Keratinocyte (primary cell): ENCODE measurements around the gene UQCRC1. TPM values are rescaled to one million over a fixed set of nuclear protein-coding genes. Genes with fewer than 3 reads are reported as not detected.

Experiments
- DNase-seq: peaks from one replicate; pipeline ENCODE4 v3.0.0-alpha.2; 2011; ENCODE audit warnings: low read depth, missing footprints, low spot score
- FAIRE-seq: peaks from 2 replicates; lab custom pipeline; 2011; peaks lifted over from hg19 to GRCh38; lab: Jason Lieb, UNC
- H2AFZ ChIP-seq: 2 replicates; pipeline ENCODE4 v1.6.0; 2012; ENCODE audit warnings: low read length, control low read depth, inconsistent platforms; ENCODE audit not compliant: control insufficient read depth
- H3K27ac ChIP-seq: 2 replicates; pipeline ENCODE4 v1.5.1; 2011; ENCODE audit warnings: low read length; ENCODE audit not compliant: control insufficient read depth, insufficient read depth
- H3K27me3 ChIP-seq: 3 replicates; pipeline ENCODE4 v1.6.0; 2011; ENCODE audit warnings: low read length; ENCODE audit not compliant: control insufficient read depth, insufficient read depth; ENCODE audit errors: extremely low read depth
- H3K36me3 ChIP-seq, 2 experiments: 2 replicates in 1 of 2; 3 replicates in 1 of 2; pipeline ENCODE4 v1.5.1; 2011; ENCODE audit warnings: low read length in 2 of 2, mild to moderate bottlenecking in 1 of 2; ENCODE audit not compliant: control insufficient read depth in 2 of 2, insufficient read depth in 2 of 2; ENCODE audit errors: extremely low read depth in 1 of 2
- H3K4me1 ChIP-seq: 3 replicates; pipeline ENCODE4 v1.5.1; 2011; ENCODE audit warnings: low read length; ENCODE audit not compliant: control insufficient read depth, insufficient read depth; ENCODE audit errors: extremely low read depth
- H3K4me2 ChIP-seq: 3 replicates; pipeline ENCODE4 v1.6.0; 2011; ENCODE audit warnings: low read depth, low read length; ENCODE audit not compliant: control insufficient read depth, insufficient read depth; ENCODE audit errors: extremely low read depth
- H3K4me3 ChIP-seq, 3 experiments: fragments of 200-600 bp in 1 of 3; sonication (generic) in 1 of 3; 2 replicates in 2 of 3; 3 replicates in 1 of 3; pipeline ENCODE4 v1.5.1; 2011 to 2016; ENCODE audit warnings: low read length in 3 of 3, mild to moderate bottlenecking in 3 of 3, control low read depth in 2 of 3, inconsistent platforms in 1 of 3, low read depth in 1 of 3, mixed read lengths in 1 of 3, mixed run types in 1 of 3, moderate library complexity in 1 of 3; ENCODE audit not compliant: control insufficient read depth in 2 of 3, insufficient read depth in 2 of 3; ENCODE audit errors: extremely low read depth in 1 of 3
- H3K79me2 ChIP-seq: 2 replicates; pipeline ENCODE4 v1.6.0; 2012; ENCODE audit warnings: low read length; ENCODE audit not compliant: control insufficient read depth, insufficient read depth
- H3K9ac ChIP-seq: 3 replicates; pipeline ENCODE4 v1.6.0; 2011; ENCODE audit warnings: low read length; ENCODE audit not compliant: control insufficient read depth, insufficient read depth; ENCODE audit errors: extremely low read depth
- H3K9me1 ChIP-seq: 3 replicates; pipeline ENCODE4 v1.6.0; 2011; ENCODE audit warnings: low read length; ENCODE audit not compliant: control insufficient read depth, insufficient read depth; ENCODE audit errors: extremely low read depth
- H3K9me3 ChIP-seq: 2 replicates; pipeline ENCODE4 v1.5.1; 2012; ENCODE audit warnings: low read depth, low read length; ENCODE audit not compliant: control insufficient read depth
- H4K20me1 ChIP-seq: 3 replicates; pipeline ENCODE4 v1.6.0; 2011; ENCODE audit warnings: low read length; ENCODE audit not compliant: control insufficient read depth, insufficient read depth; ENCODE audit errors: extremely low read depth
- EZH2 ChIP-seq: IDR thresholded peaks from one replicate; pipeline ENCODE4 v1.6.1; 2012; ENCODE audit warnings: inconsistent platforms, mild to moderate bottlenecking, low read length, moderate library complexity
- dilution Hi-C: fragments of 300-500 bp; cut with MboI; formaldehyde crosslinking; loops from one replicate; pipeline ENCODE4 v1.7.0; 2020; ENCODE audit warnings: low sequenced_read_pairs; ENCODE audit not compliant: extremely low pct_ligation_motif_present
- polyA plus RNA-seq, 5 experiments: library from polyadenylated mRNA; depleted of rRNA in 3 of 5; stranded (reverse) in 3 of 5; stranded (forward) in 1 of 5; unstranded in 1 of 5; fragments of >200 nt; gene quantifications; 1 replicate in 1 of 5; 2 replicates in 3 of 5; 3 replicates in 1 of 5; pipeline versions ENCODE4 v1.2.1 to v1.2.3, GENCODE V29; 2011 to 2012; ENCODE audit warnings: missing spikeins in 2 of 5, low read depth in 1 of 5, low replicate concordance in 1 of 5
- TF ChIP-seq, protein P1 (sequence below), 3 experiments: IDR thresholded peaks in 1 of 3; conservative IDR thresholded peaks in 1 of 3; optimal IDR thresholded peaks in 1 of 3; 2 replicates in 2 of 3; 3 replicates in 1 of 3; pipeline versions ENCODE3 to v1.5.1; 2011; ENCODE audit warnings: low read length in 3 of 3, mild to moderate bottlenecking in 3 of 3, moderate library complexity in 2 of 3, control low read depth in 1 of 3, inconsistent platforms in 1 of 3; ENCODE audit not compliant: insufficient read depth in 2 of 3; ENCODE audit errors: extremely low read depth in 1 of 3

The UQCRC1 gene
- polyA plus RNA-seq, 1 donor (not counting 4 experiments of a cell fraction or from before 2014, with no cell fraction given) = 440 TPM

DNA sequence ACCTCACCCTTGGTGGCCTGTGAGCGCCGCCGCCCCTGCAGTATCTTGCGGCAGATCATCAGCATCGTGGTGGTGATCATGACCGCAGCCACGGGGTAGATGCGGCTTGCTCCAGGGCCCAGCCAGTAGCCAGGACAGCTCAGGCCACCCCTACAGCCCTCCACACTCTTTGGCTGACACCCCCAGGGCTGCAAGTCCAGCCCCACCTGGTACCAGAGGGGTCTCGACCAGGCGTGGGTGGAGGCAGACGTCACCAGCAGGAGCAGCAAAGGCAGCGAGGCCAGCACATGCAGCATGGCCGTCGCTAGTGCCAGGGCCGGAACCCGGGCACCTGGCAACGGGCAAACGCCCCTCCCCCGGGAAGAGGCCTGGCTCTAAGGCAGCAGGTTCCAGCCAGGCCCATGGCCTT is 12.0 kb upstream of the UQCRC1 start, which contains the start of gene TMEM89:
TMEM89 (minus strand) TSS at position 309 of the 409 bp plus-strand sequence; CDS start at position 296, 13 bp downstream.
- Histone ChIP-seq H3K9me1 (no peaks in the 10 kb centered on the region), H3K9me3 (peaks cover 6% of the 10 kb centered on the region), H2AFZ (no peak within 1 kb of the TSS), H3K27ac (no peak within 1 kb of the TSS), H3K4me2 (no peak within 1 kb of the TSS), H3K36me3 (peaks cover 9 to 13% of the 10 kb centered on the region in 2 experiments), H4K20me1 (no peaks in the 10 kb centered on the region), H3K27me3 (no peaks in the 10 kb centered on the region), H3K9ac (no peak within 1 kb of the TSS), H3K4me1 (no peaks in the 10 kb centered on the region), H3K79me2 (no peaks in the 10 kb centered on the region), H3K4me3 (no peak within 1 kb of the TSS)
- dilution Hi-C loops = no loop called here
- FAIRE-seq (no peak), DNase-seq (no peak)
- TF ChIP-seq EZH2 = no peak
- TF ChIP-seq, protein P1, sequence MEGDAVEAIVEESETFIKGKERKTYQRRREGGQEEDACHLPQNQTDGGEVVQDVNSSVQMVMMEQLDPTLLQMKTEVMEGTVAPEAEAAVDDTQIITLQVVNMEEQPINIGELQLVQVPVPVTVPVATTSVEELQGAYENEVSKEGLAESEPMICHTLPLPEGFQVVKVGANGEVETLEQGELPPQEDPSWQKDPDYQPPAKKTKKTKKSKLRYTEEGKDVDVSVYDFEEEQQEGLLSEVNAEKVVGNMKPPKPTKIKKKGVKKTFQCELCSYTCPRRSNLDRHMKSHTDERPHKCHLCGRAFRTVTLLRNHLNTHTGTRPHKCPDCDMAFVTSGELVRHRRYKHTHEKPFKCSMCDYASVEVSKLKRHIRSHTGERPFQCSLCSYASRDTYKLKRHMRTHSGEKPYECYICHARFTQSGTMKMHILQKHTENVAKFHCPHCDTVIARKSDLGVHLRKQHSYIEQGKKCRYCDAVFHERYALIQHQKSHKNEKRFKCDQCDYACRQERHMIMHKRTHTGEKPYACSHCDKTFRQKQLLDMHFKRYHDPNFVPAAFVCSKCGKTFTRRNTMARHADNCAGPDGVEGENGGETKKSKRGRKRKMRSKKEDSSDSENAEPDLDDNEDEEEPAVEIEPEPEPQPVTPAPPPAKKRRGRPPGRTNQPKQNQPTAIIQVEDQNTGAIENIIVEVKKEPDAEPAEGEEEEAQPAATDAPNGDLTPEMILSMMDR (optimal IDR thresholded peaks at IDR 0.05 in 1 of 3, IDR thresholded peaks at IDR 0.05 in 1 of 3, conservative IDR thresholded peaks at IDR 0.05 in 1 of 3; ENCODE audit: extremely low read depth in 1 of 3, insufficient read depth in 2 of 3, low read length in 3 of 3) = no peak

DNA sequence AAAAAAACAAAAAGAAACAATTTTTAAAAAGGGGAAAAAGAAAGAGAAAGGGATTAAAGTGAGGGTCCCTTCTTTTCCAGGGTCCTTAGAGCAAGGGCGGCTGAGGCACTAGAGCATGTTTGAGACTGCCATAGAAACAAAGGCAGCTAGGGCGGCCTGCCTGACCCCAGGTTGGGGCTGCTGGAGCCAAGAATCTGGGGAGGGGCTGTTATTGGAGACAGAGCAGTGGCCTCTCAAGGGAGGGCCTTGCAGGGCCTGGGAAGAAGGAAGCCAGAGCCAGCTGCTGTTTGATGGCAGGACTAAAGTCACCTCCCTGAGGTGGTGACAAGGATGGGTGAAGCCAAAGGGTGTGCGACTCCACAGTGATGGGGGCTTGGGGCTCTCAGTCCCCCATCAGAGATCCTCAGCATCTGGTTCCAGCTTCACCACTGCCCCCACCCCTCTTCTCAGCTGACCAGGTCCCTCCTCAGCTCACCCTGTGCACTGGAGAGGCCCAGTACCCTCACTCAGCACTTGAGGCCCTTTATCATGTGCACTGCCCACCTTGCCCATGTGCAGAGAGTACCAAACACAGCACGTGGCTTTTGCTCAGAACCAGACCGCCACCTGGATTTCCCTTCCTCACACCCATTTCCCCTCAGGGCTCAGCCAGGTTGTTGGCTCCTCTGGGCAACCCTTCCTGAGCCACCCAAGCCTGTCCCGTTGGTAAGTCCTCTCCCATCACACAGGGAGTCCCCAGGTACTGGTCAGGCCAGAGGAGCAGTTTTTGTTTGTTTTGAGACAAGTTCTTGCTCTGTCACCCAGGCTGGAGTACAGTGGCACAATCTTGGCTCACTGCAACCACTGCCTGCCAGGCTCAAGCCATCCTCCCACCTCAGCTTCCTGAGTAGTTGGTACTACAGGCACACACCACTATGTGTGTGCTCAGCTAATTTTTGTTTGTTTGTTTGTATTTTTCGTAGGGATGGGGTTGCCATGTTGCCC is 10.4 kb upstream of the UQCRC1 start:
- Histone ChIP-seq H4K20me1 (no peaks in the 10 kb centered on the region), H3K9ac (no peak overlapping the region), H3K27ac (no peak overlapping the region), H3K36me3 (peaks cover 3 to 4% of the 10 kb centered on the region in 2 experiments), H3K4me1 (no peaks in the 10 kb centered on the region), H3K9me3 (peaks cover 6% of the 10 kb centered on the region), H3K4me3 (no peak overlapping the region), H3K79me2 (no peaks in the 10 kb centered on the region), H3K4me2 (no peak overlapping the region), H3K9me1 (no peaks in the 10 kb centered on the region), H2AFZ (no peak overlapping the region), H3K27me3 (no peaks in the 10 kb centered on the region)
- dilution Hi-C loops = no loop called here
- FAIRE-seq (no peak), DNase-seq (no peak)
- TF ChIP-seq EZH2 = no peak
- TF ChIP-seq, protein P1 (optimal IDR thresholded peaks at IDR 0.05 in 1 of 3, IDR thresholded peaks at IDR 0.05 in 1 of 3, conservative IDR thresholded peaks at IDR 0.05 in 1 of 3; ENCODE audit: extremely low read depth in 1 of 3, insufficient read depth in 2 of 3, low read length in 3 of 3) = no peak
